Bronchial epithelial cell (primary cell): ENCODE data around the gene STOML3. TPM values are rescaled to one million over a fixed set of nuclear protein-coding genes. Genes with fewer than 3 reads are reported as not detected.

Experiments
- DNase-seq: peaks from one replicate; pipeline ENCODE4 v3.0.0-alpha.2; 2010; ENCODE audit warnings: low read depth
- FAIRE-seq: peaks from 2 replicates; lab custom pipeline; 2011; peaks lifted over from hg19 to GRCh38; lab: Jason Lieb, UNC
- H3K27me3 ChIP-seq: 2 replicates; pipeline ENCODE4 v1.5.1; 2011; ENCODE audit warnings: low read length; ENCODE audit not compliant: control insufficient read depth, insufficient read depth
- H3K36me3 ChIP-seq: 2 replicates; pipeline ENCODE4 v1.5.1; 2011; ENCODE audit warnings: low read length; ENCODE audit not compliant: control insufficient read depth, insufficient read depth
- H3K4me3 ChIP-seq: 2 replicates; pipeline ENCODE4 v1.5.1; 2011; ENCODE audit warnings: mild to moderate bottlenecking, low read depth, low read length, control low read depth
- CTCF ChIP-seq: IDR thresholded peaks from 2 replicates; pipeline ENCODE4 v1.5.1; 2011; ENCODE audit warnings: mild to moderate bottlenecking, moderate library complexity, low read length, control low read depth, inconsistent platforms; ENCODE audit not compliant: insufficient read depth, severe bottlenecking
- total RNA-seq: library from RNA; depleted of rRNA; stranded (reverse); fragments of >200 nt; gene quantifications from 2 replicates; pipeline ENCODE4 v1.2.1, GENCODE V29; 2014

Gene STOML3
- total RNA-seq, 1 donor from 2014 or later, result not detected

- Histone ChIP-seq H3K27me3 (no peaks in the 10 kb centered on the region), H3K36me3 (no peaks in the 10 kb centered on the region), H3K4me3 (peak overlapping the region; percentile 91)
- peak; percentile 26 for TF ChIP-seq CTCF
- no peak for FAIRE-seq
- DNase-seq, result no peak
These were observed 46.8 kb upstream of the STOML3 start for GRCh38 chr13:39037410-39037879.

- Histone ChIP-seq H3K36me3 (peaks cover 2% of the 10 kb centered on the region), H3K27me3 (no peaks in the 10 kb centered on the region), H3K4me3 (peak overlapping the region; percentile 91)
- TF ChIP-seq CTCF, result no peak
- DNase-seq (peak; percentile 47), FAIRE-seq (no peak)
These were observed 45.6 kb upstream of the STOML3 start for GRCh38 chr13:39036212-39036611.

- no peak for TF ChIP-seq CTCF
- Histone ChIP-seq H3K27me3 (no peaks in the 10 kb centered on the region), H3K36me3 (peaks cover 2% of the 10 kb centered on the region), H3K4me3 (peak overlapping the region; percentile 91)
- FAIRE-seq, result no peak
- no peak for DNase-seq
These were observed 45.2 kb upstream of the STOML3 start for GRCh38 chr13:39035799-39036198.

- peaks cover 4% of the 10 kb centered on the region for H3K36me3 ChIP-seq
- DNase-seq (no peak), FAIRE-seq (no peak)
- H3K4me3 ChIP-seq, result peak overlapping the region; percentile 91
- no peak for TF ChIP-seq CTCF
- H3K27me3 ChIP-seq, result no peaks in the 10 kb centered on the region
These were observed 44.6 kb upstream of the STOML3 start for GRCh38 chr13:39035204-39035603.

- peaks cover 4% of the 10 kb centered on the region for H3K36me3 ChIP-seq
- no peak for TF ChIP-seq CTCF
- no peak for DNase-seq
- no peaks in the 10 kb centered on the region for H3K27me3 ChIP-seq
- FAIRE-seq, result no peak
- no peak overlapping the region for H3K4me3 ChIP-seq
These were observed 43.5 kb upstream of the STOML3 start for GRCh38 chr13:39034085-39034484.

- H3K4me3 ChIP-seq, result no peak overlapping the region
- DNase-seq, result no peak
- H3K27me3 ChIP-seq, result no peaks in the 10 kb centered on the region
- peaks cover 5% of the 10 kb centered on the region for H3K36me3 ChIP-seq
- TF ChIP-seq CTCF, result no peak
- no peak for FAIRE-seq
These were observed 41.5 kb upstream of the STOML3 start for GRCh38 chr13:39032150-39032549.
